ENCODE results near the gene LYRM4.

DNA sequence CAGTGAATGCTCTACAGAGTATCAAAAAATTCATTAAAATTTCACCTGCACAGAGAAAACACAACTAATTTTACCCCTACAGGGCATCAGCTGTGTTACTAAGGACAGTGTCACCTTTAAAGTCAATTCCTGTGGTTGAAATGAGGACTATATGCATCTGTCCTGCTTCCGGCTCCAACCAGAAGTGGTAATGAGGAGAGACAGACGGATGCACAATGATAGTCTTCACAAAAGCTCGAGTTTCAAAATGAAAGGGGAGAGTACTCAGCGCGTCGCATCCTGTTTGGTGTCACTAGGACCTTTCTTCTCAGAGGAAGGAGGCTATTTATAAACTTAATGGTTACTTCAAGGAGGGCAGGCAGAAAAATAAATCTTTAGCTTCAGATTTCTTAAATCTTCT is 86.5 kb downstream of the LYRM4 start:
- no peak for TF ChIP-seq POLR2A (IDR thresholded peaks at IDR 0.05)
- TF ChIP-seq CTCF (IDR thresholded peaks at IDR 0.05): no peak

Measured in right lobe of liver (tissue), 4 donors.